Mammary epithelial cell (primary cell): ENCODE data around the gene MAB21L3.

ENCODE experiments used
- CTCF ChIP-seq, 2 donors: IDR thresholded peaks in 1 of 2; conservative IDR thresholded peaks in 1 of 2; 2 replicates each; pipeline ENCODE4 v1.5.1; 2011 to 2012; ENCODE audit warnings: inconsistent platforms in 2 of 2, low read length in 2 of 2, mild to moderate bottlenecking in 2 of 2, control low read depth in 1 of 2, low read depth in 1 of 2; ENCODE audit not compliant: insufficient read depth in 1 of 2; ENCODE audit errors: extremely low read depth in 1 of 2
- EZH2 ChIP-seq: IDR thresholded peaks from 2 replicates; pipeline ENCODE4 v1.6.1; 2012; ENCODE audit warnings: low read length, inconsistent platforms, borderline replicate concordance

- TF ChIP-seq CTCF (conservative IDR thresholded peaks at IDR 0.05 in 1 of 2, IDR thresholded peaks at IDR 0.05 in 1 of 2; ENCODE audit: extremely low read depth in 1 of 2, insufficient read depth in 1 of 2, low read depth in 1 of 2, low read length in 2 of 2): no peak
- TF ChIP-seq EZH2: no peak
These were observed 50.7 kb downstream of the MAB21L3 start for GRCh38 chr1:116161877-116162390.
